ENCODE data around the gene CCT7.
"Not testable (repeated sequence)": the region's sequence is repeated elsewhere in the genome, so short reads cannot be mapped to it uniquely, and the experiment has no call there.

The CCT7 gene

GRCh38 chr2:73260338-73260984 lies 26.4 kb downstream of the CCT7 start:
- Histone ChIP-seq H3K4me2 (ENCODE audit: low read length) (no peak overlapping the region), H3F3A (ENCODE audit: control insufficient read depth, insufficient read depth) (no peaks in the 10 kb centered on the region; the same call in 1 of the 2 replicates), H3K4me3 (ENCODE audit: low read length) (no peak overlapping the region), H3K9me2 (replicated peaks; ENCODE audit: control insufficient read depth, low read length) (no peaks in the 10 kb centered on the region), H4K20me1 (ENCODE audit: control insufficient read depth, insufficient read depth, low read depth, low read length) (no peaks in the 10 kb centered on the region), H3K27me3 (ENCODE audit: control insufficient read depth, low read length) (no peaks in the 10 kb centered on the region), H3K27ac (ENCODE audit: low read depth, low read length) (no peak overlapping the region), H3K9me3 (ENCODE audit: control insufficient read depth, insufficient read depth, low read length) (no peaks in the 10 kb centered on the region), H3K79me2 (ENCODE audit: control insufficient read depth, low read length) (no peaks in the 10 kb centered on the region), H3K4me1 (ENCODE audit: control insufficient read depth, low read length) (peaks cover 14% of the 10 kb centered on the region), H3K36me3 (ENCODE audit: control insufficient read depth, low read length) (peaks cover 81% of the 10 kb centered on the region)
- TF ChIP-seq EZH2phosphoT487 (IDR thresholded peaks at IDR 0.05; ENCODE audit: borderline replicate concordance, low read length) (no peak), CTCF (IDR thresholded peaks at IDR 0.05; ENCODE audit: low read depth, low read length, poor library complexity, severe bottlenecking) (peak; percentile 49)

GRCh38 chr2:73262108-73262651 lies 28.1 kb downstream of the CCT7 start:
- Histone ChIP-seq H3K79me2 (ENCODE audit: control insufficient read depth, low read length) (peaks cover 11% of the 10 kb centered on the region), H3K9me2 (replicated peaks; ENCODE audit: control insufficient read depth, low read length) (no peaks in the 10 kb centered on the region), H3K27ac (ENCODE audit: low read depth, low read length) (no peak overlapping the region), H3F3A (ENCODE audit: control insufficient read depth, insufficient read depth) (no peaks in the 10 kb centered on the region), H3K27me3 (ENCODE audit: control insufficient read depth, low read length) (no peaks in the 10 kb centered on the region), H3K9me3 (ENCODE audit: control insufficient read depth, insufficient read depth, low read length) (no peaks in the 10 kb centered on the region), H3K4me2 (ENCODE audit: low read length) (no peak overlapping the region), H4K20me1 (ENCODE audit: control insufficient read depth, insufficient read depth, low read depth, low read length) (0 out of 2 replicates have a peak, but pooled peaks cover 2% of the 10 kb centered on the region), H3K4me1 (ENCODE audit: control insufficient read depth, low read length) (peaks cover 14% of the 10 kb centered on the region), H3K4me3 (ENCODE audit: low read length) (no peak overlapping the region), H3K36me3 (ENCODE audit: control insufficient read depth, low read length) (peaks cover 85% of the 10 kb centered on the region)
- TF ChIP-seq CTCF (IDR thresholded peaks at IDR 0.05; ENCODE audit: low read depth, low read length, poor library complexity, severe bottlenecking) (no peak), EZH2phosphoT487 (IDR thresholded peaks at IDR 0.05; ENCODE audit: borderline replicate concordance, low read length) (no peak)

- peaks cover 11% of the 10 kb centered on the region for H3K4me1 ChIP-seq (ENCODE audit: control insufficient read depth, low read length)
- H4K20me1 ChIP-seq (ENCODE audit: control insufficient read depth, insufficient read depth, low read depth, low read length); H3F3A ChIP-seq (ENCODE audit: control insufficient read depth, insufficient read depth); H3K27ac ChIP-seq (ENCODE audit: low read depth, low read length); H3K9me2 ChIP-seq (replicated peaks; ENCODE audit: control insufficient read depth, low read length); H3K9me3 ChIP-seq (ENCODE audit: control insufficient read depth, insufficient read depth, low read length); H3K4me2 ChIP-seq (ENCODE audit: low read length); H3K27me3 ChIP-seq (ENCODE audit: control insufficient read depth, low read length); H3K4me3 ChIP-seq (ENCODE audit: low read length): not testable (repeated sequence)
- H3K79me2 ChIP-seq (ENCODE audit: control insufficient read depth, low read length), result peaks cover 18% of the 10 kb centered on the region
- peaks cover 87% of the 10 kb centered on the region for H3K36me3 ChIP-seq (ENCODE audit: control insufficient read depth, low read length)
Observed at GRCh38 chr2:73262691-73263429, 28.8 kb downstream of the CCT7 start.

Data from DOHH2 (cell line).